ENCODE measurements around the gene RBCK1. TPM values are rescaled to one million over a fixed set of nuclear protein-coding genes. Genes with fewer than 3 reads are reported as not detected.

RBCK1 gene
- total and polyA plus RNA-seq, 2 donors (not counting 3 experiments of a cell fraction or from before 2014, with no cell fraction given): 80.4 to 82.7 TPM

DNA sequence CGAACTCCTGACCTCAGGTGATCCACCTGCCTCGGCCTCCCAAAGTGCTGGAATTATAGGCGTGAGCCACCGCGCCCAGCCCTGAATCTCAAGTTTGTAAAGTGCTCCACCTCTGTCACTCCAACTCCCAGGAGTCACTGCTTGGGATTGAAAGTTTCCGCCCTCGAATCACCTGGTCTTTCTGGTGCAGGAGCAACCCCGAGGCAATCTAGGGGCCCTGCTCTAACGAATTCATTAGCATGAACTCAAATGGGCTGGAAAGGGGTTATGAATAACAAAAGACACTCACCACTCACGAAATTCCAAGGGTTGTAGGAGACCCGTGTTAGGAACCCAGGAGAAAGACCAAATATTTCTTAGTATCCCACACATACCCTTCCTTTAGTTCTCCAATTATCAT is 26.1 kb downstream of the RBCK1 start:
- intact Hi-C loops (cut with micrococcal nuclease) (no loop called here), dilution Hi-C loops (cut with MboI; ENCODE audit: extremely low pct_ligation_motif_present, low sequenced_read_pairs) (no loop called here)
- Histone ChIP-seq H3K4me1 (ENCODE audit: control insufficient read depth, extremely low read depth, insufficient read depth, low read length) (peaks cover 11% of the 10 kb centered on the region), H4K20me1 (replicated peaks; ENCODE audit: control insufficient read depth, extremely low read depth, insufficient read depth, low read length) (no peaks in the 10 kb centered on the region), H3K79me2 (ENCODE audit: control insufficient read depth, insufficient read depth, low read length) (no peaks in the 10 kb centered on the region), H3K27ac (ENCODE audit: insufficient read depth, low read depth, low read length) (no peak overlapping the region), H3K36me3 (ENCODE audit: control insufficient read depth in 2 of 2, extremely low read depth in 1 of 2, insufficient read depth in 2 of 2, low read length in 2 of 2) (peaks cover 0 to 28% of the 10 kb centered on the region in 2 experiments), H3K9ac (replicated peaks; ENCODE audit: extremely low read depth, insufficient read depth, low read length) (no peak overlapping the region), H2AFZ (ENCODE audit: low read depth, low read length) (no peak overlapping the region), H3K4me3 (replicated peaks in 1 of 3; ENCODE audit: insufficient read depth in 1 of 3, low read depth in 1 of 3, low read length in 3 of 3) (no peak overlapping the region), H3K9me3 (replicated peaks; ENCODE audit: control insufficient read depth, insufficient read depth, low read length) (no peaks in the 10 kb centered on the region), H3K27me3 (ENCODE audit: control insufficient read depth in 2 of 2, insufficient read depth in 2 of 2, low read length in 2 of 2) (no peaks in the 10 kb centered on the region), H3K4me2 (ENCODE audit: insufficient read depth, low read length) (no peak overlapping the region), H3K9me1 (replicated peaks; ENCODE audit: control insufficient read depth, extremely low read depth, insufficient read depth, low read length) (no peaks in the 10 kb centered on the region)
- no TSS peak for BruUV-seq (replicated peaks)
- TF ChIP-seq MYC (IDR thresholded peaks at IDR 0.05; ENCODE audit: low read depth, low read length): no peak
- CTCF ChIA-PET: interaction anchor here (0.9 kb wide), 1 partner anchor 80 kb away, joined by 3 read pairs; no protein-coding TSS in a partner anchor
- DNase-seq (ENCODE audit: low read depth, low spot score) (no peak), FAIRE-seq (no peak)
- POLR2A ChIA-PET: no interaction called here

DNA sequence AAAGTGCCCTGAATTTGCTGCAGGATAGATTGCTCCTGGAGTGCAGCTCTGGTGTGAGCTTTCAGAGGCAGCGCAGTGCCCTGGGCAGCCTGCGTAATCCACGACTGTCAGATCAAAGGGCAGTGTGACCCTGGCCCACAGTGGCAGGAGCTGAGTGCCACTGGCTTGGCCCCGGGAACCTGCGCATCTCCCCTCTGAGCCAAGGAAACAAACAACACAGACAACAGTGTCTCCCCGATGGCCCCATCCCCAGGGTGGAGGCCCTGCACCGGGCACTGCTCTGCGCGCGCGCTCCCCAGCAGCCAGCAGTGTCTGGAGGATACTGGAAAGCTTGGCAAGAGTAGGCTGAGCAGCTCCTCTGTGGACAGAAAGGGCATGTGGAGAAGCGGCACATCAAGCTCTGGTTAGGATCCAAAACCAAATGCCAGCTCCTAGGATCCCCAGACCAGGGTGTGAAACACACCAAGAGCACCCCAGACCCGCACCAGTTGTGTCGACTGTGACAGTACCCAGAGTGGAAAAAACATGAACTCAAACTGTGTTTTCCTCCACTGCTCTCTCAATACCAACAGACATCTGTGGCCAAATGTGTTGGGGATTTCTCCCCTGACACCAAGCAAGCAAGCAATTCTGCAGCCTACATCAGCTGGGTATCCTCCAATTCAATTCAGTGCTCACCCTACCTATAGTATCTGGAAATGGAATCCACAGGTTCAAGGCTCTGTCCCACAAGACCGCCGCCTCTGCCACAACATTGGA is 26.7 kb downstream of the RBCK1 start:
- CTCF ChIA-PET: interaction anchor here (0.9 kb wide), 1 partner anchor 80 kb away, joined by 3 read pairs; no protein-coding TSS in a partner anchor
- POLR2A ChIA-PET: no interaction called here
- H3K4me2 ChIP-seq (ENCODE audit: insufficient read depth, low read length): no peak overlapping the region
- no peaks in the 10 kb centered on the region for H3K79me2 ChIP-seq (ENCODE audit: control insufficient read depth, insufficient read depth, low read length)
- no peaks in the 10 kb centered on the region for H4K20me1 ChIP-seq (replicated peaks; ENCODE audit: control insufficient read depth, extremely low read depth, insufficient read depth, low read length)
- FAIRE-seq: no peak
- intact Hi-C loops (cut with micrococcal nuclease): no loop called here
- no peak for DNase-seq (ENCODE audit: low read depth, low spot score)
- peaks cover 0 to 28% of the 10 kb centered on the region in 2 experiments for H3K36me3 ChIP-seq (ENCODE audit: control insufficient read depth in 2 of 2, extremely low read depth in 1 of 2, insufficient read depth in 2 of 2, low read length in 2 of 2)
- H3K4me1 ChIP-seq (ENCODE audit: control insufficient read depth, extremely low read depth, insufficient read depth, low read length): peaks cover 16% of the 10 kb centered on the region
- H3K27ac ChIP-seq (ENCODE audit: insufficient read depth, low read depth, low read length): no peak overlapping the region
- TF ChIP-seq POLR2AphosphoS5 (IDR thresholded peaks at IDR 0.05; ENCODE audit: insufficient read depth, low read depth, low read length) (no peak), POLR2A (IDR thresholded peaks at IDR 0.05; ENCODE audit: low read depth, low read length) (no peak), GATA2 (IDR thresholded peaks at IDR 0.05; ENCODE audit: insufficient read depth, insufficient read length, low read depth, low read length) (no peak), MYC (IDR thresholded peaks at IDR 0.05; ENCODE audit: low read depth, low read length) (no peak), FOS (IDR thresholded peaks at IDR 0.05; ENCODE audit: borderline replicate concordance, insufficient read depth, low read length) (no peak), MAX (IDR thresholded peaks at IDR 0.05; ENCODE audit: insufficient read depth, insufficient read length) (no peak), JUN (IDR thresholded peaks at IDR 0.05; ENCODE audit: borderline replicate concordance, insufficient read depth, insufficient read length, low read depth) (no peak), CTCF (IDR thresholded peaks at IDR 0.05; ENCODE audit: extremely low read depth in 1 of 2, insufficient read depth in 1 of 2, low read depth in 1 of 2, low read length in 2 of 2) (no peak), EZH2 (IDR thresholded peaks at IDR 0.05; ENCODE audit: borderline replicate concordance, low read depth, low read length, severe bottlenecking) (no peak)
- no peak overlapping the region for H3K9ac ChIP-seq (replicated peaks; ENCODE audit: extremely low read depth, insufficient read depth, low read length)
- dilution Hi-C loops (cut with MboI; ENCODE audit: extremely low pct_ligation_motif_present, low sequenced_read_pairs): no loop called here
- H3K9me1 ChIP-seq (replicated peaks; ENCODE audit: control insufficient read depth, extremely low read depth, insufficient read depth, low read length): no peaks in the 10 kb centered on the region
- no peak overlapping the region for H3K4me3 ChIP-seq (replicated peaks in 1 of 3; ENCODE audit: insufficient read depth in 1 of 3, low read depth in 1 of 3, low read length in 3 of 3)
- H3K9me3 ChIP-seq (replicated peaks; ENCODE audit: control insufficient read depth, insufficient read depth, low read length): no peaks in the 10 kb centered on the region
- no peak overlapping the region for H2AFZ ChIP-seq (ENCODE audit: low read depth, low read length)
- no TSS peak for BruUV-seq (replicated peaks)
- no peaks in the 10 kb centered on the region for H3K27me3 ChIP-seq (ENCODE audit: control insufficient read depth in 2 of 2, insufficient read depth in 2 of 2, low read length in 2 of 2)

Data from endothelial cell of umbilical vein (primary cell).